SK-N-MC (cell line): Measurements from ENCODE around the gene SLC3A2.

Source experiments
- DNase-seq: peaks from one replicate; pipeline ENCODE4 v3.0.0-alpha.2; 2011; ENCODE audit warnings: low read depth, low spot score
- H3K27ac ChIP-seq: fragments of 200-600 bp; sonication (generic); 2 replicates; pipeline ENCODE4 v1.5.1; 2016; ENCODE audit warnings: mixed run types
- H3K36me3 ChIP-seq: fragments of 200-600 bp; sonication (generic); 2 replicates; pipeline ENCODE4 v1.6.1; 2017; ENCODE audit warnings: antibody characterized with exemption, low read length, mixed read lengths; ENCODE audit not compliant: insufficient read depth
- H3K4me3 ChIP-seq: fragments of 200-600 bp; sonication (generic); 2 replicates; pipeline ENCODE4 v1.5.1; 2016
- H3K9ac ChIP-seq: fragments of 200-600 bp; sonication (generic); 2 replicates; pipeline ENCODE4 v1.8.0; 2017; ENCODE audit warnings: mixed run types, mixed read lengths; ENCODE audit not compliant: insufficient read length
- H3K9me3 ChIP-seq: fragments of 200-600 bp; sonication (generic); 2 replicates; pipeline ENCODE4 v1.6.1; 2017; ENCODE audit warnings: low read depth, mild to moderate bottlenecking, antibody characterized with exemption, low read length, moderate library complexity, mixed read lengths
- EZH2 ChIP-seq: fragments of 200-600 bp; sonication (generic); IDR thresholded peaks from one replicate; pipeline ENCODE4 v1.6.1; 2017; ENCODE audit warnings: antibody characterized with exemption
- FOXP2 ChIP-seq: optimal IDR thresholded peaks from 2 replicates; pipeline ENCODE3; 2011; ENCODE audit warnings: mild to moderate bottlenecking, moderate library complexity; ENCODE audit not compliant: insufficient read depth; ENCODE audit errors: extremely low read length, control extremely low read depth
- POLR2AphosphoS5 ChIP-seq: IDR thresholded peaks from 2 replicates; pipeline ENCODE4 v1.6.1; 2012; ENCODE audit warnings: mild to moderate bottlenecking, low read depth, low read length, borderline replicate concordance

The SLC3A2 gene

DNA sequence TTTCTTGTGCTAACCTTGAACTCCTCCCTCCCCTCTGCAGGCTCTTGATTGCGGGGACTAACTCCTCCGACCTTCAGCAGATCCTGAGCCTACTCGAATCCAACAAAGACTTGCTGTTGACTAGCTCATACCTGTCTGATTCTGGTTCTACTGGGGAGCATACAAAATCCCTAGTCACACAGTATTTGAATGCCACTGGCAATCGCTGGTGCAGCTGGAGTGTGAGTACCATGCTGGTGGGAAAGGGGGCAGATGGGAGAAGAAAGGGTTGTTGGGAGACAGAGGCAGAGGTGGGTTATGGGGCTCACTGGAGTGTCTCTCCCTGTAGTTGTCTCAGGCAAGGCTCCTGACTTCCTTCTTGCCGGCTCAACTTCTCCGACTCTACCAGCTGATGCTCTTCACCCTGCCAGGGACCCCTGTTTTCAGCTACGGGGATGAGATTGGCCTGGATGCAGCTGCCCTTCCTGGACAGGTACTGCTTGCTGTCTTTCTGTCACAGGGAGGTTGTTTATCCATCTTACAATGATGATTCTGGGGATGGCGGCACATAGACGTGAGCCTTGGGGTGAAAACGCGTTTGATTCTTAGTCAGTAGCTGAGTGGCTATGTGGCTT is 4.5 kb downstream of the SLC3A2 start:
- Histone ChIP-seq H3K9ac (no peak overlapping the region), H3K4me3 (peak overlapping the region; percentile 35; the same call in 1 of the 2 replicates), H3K36me3 (peaks cover 86% of the 10 kb centered on the region), H3K27ac (peak overlapping the region; percentile 38; the same call in 1 of the 2 replicates), H3K9me3 (no peaks in the 10 kb centered on the region)
- no peak for DNase-seq
- no peak for TF ChIP-seq FOXP2
- peak; percentile 36; the same call in 1 of the 2 replicates for TF ChIP-seq POLR2AphosphoS5

DNA sequence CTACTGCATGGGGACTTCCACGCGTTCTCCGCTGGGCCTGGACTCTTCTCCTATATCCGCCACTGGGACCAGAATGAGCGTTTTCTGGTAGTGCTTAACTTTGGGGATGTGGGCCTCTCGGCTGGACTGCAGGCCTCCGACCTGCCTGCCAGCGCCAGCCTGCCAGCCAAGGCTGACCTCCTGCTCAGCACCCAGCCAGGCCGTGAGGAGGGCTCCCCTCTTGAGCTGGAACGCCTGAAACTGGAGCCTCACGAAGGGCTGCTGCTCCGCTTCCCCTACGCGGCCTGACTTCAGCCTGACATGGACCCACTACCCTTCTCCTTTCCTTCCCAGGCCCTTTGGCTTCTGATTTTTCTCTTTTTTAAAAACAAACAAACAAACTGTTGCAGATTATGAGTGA is 7.7 kb downstream of the SLC3A2 start:
- no peak overlapping the region for H3K9ac ChIP-seq
- H3K27ac ChIP-seq, result peak overlapping the region; percentile 44

DNA sequence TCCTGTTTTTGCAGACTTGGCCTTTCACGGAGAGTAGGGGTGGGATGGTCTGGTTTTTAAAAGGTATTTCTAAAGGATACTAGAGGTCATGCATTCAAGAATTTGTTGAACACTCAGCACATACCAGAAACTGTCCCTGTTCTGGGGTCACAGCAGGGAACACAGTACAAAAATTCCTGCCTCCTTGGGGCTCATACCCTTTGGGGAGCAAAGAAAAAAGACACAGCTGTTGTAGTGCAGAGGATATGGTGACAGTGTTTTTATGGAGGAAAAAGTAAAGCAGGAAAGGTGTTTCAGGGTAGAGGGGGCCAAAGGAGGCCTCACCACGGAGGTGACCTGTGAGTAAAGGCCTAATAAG is 8.4 kb downstream of the SLC3A2 start:
- Histone ChIP-seq H3K36me3 (peaks cover 55% of the 10 kb centered on the region), H3K9ac (no peak overlapping the region), H3K4me3 (no peak overlapping the region), H3K27ac (peak overlapping the region; percentile 44), H3K9me3 (no peaks in the 10 kb centered on the region)
- TF ChIP-seq EZH2 (no peak), POLR2AphosphoS5 (no peak), FOXP2 (no peak)
- no peak for DNase-seq

More for the DNA sequence above, 7.7 kb downstream of the SLC3A2 start:
- no peak for DNase-seq
- no peaks in the 10 kb centered on the region for H3K9me3 ChIP-seq
- no peak for TF ChIP-seq POLR2AphosphoS5
- no peak for TF ChIP-seq FOXP2
- no peak for TF ChIP-seq EZH2
- H3K4me3 ChIP-seq, result no peak overlapping the region
- H3K36me3 ChIP-seq, result peaks cover 62% of the 10 kb centered on the region

DNA sequence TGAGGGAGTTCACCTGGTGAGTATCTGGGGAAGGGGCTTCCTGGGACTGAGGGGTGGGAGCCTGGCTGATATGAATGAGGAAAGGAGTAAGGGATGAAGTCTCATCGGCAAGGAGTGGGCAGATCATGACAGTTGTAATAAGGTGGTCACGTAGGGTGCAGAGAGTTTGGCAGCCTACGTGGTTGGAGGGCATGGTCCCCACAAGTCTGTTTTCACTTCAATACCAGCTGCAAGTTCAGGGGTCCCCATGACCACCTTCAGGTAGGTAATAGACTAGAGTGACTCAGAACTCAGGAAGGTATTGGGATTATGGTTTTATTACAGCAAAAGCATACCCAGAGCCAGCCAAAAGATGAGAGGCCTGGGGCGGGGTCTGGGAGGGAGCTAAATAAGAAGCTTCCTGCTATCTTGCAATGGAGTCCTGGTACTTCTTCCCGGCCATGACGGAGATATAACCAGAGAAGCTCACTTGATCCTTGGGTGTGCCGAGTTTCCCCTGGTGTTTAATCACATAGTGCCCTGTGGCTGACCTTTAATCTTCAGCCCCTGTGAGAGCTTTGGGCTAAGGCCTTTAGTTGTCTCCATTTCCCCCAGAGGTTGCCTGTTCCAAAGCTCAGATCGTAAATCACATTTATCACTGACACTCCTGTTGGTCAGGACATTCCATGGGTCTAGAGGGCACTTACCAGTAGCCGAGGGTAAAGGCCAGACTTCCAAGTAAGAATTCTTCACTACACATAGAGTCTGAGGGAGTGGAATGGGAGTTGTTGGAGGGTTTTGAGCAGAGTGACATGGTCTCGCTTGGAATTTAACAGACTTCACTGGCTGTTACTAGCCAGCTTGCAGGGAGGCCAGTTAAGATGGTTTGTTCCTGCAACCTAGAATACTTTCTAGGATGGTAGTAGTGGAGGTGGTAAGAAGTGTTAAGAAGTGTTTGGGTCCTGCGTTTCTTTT is 9.1 kb downstream of the SLC3A2 start:
- no peak for DNase-seq
- Histone ChIP-seq H3K4me3 (no peak overlapping the region), H3K36me3 (peaks cover 48% of the 10 kb centered on the region), H3K9ac (no peak overlapping the region), H3K27ac (peak overlapping the region; percentile 57), H3K9me3 (no peaks in the 10 kb centered on the region)
- TF ChIP-seq EZH2, result no peak
- TF ChIP-seq POLR2AphosphoS5, result peak; percentile 53

DNA sequence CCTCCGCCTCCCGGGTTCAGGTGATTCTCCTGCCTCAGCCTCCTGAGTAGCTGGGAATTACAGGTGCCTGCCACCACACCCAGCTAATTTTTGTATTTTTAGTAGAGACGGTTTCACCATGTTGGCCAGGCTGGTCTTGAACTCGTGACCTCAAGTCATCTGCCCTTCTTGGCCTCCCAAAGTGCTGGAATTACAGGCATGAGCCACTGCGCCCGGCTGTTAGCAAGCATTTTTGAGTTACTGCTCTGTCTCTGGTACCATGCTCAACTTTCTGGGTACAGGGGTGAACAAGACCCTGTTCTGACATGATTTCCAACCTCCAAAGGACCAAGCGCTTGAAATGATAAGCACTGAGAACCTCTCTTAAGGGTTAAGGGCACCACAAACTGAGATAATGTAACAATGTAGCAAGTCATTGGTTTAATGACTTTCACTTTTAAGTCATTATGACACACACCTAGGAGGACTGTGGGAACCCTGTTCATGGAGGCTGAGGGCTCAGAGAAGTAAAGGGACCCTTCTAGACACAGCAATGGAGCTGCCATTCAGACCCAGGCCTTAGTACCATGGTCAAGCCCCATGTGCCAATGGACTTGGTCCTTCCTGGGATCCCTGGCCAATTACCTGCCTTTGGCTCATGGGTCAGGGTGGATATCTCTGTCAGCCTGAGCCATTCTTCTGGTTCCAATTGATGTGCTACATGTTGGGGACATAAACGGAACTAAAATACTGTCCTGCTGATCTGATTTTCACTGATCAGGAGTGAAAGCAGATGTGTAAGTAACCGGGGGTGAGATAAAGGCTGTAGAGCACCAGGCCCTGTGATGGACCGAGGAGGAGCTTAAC is 11.6 kb downstream of the SLC3A2 start:
- no peak overlapping the region for H3K27ac ChIP-seq

DNA sequence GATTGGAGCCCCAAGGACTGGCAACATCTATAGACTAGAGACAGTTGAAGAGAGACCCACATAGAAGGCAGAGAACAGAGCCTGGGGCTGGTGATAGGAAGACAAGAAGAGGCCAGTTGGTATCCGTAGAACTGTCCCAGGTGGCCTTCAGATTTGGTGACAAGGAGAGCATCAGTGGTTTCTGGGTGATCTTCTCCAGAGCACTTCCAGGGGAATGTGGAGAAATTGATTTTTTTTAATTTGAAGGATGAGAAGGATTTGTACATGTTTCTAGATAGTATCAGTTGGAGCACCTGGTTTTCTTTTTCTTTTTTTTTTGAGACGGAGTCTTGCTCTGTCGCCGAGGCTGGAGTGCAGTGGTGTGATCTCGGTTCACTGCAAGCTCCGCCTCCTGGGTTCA is 14.8 kb downstream of the SLC3A2 start:
- no peaks in the 10 kb centered on the region for H3K9me3 ChIP-seq
- no peak overlapping the region for H3K27ac ChIP-seq
- no peaks in the 10 kb centered on the region for H3K36me3 ChIP-seq
- TF ChIP-seq FOXP2 (no peak), POLR2AphosphoS5 (no peak), EZH2 (no peak)
- no peak for DNase-seq
- no peak overlapping the region for H3K9ac ChIP-seq
- no peak overlapping the region for H3K4me3 ChIP-seq

More for the DNA sequence above, 11.6 kb downstream of the SLC3A2 start:
- Histone ChIP-seq H3K9me3 (no peaks in the 10 kb centered on the region), H3K4me3 (no peak overlapping the region), H3K9ac (no peak overlapping the region), H3K36me3 (peaks cover 23% of the 10 kb centered on the region)
- DNase-seq, result no peak
- TF ChIP-seq FOXP2 (no peak), POLR2AphosphoS5 (no peak), EZH2 (no peak)

DNA sequence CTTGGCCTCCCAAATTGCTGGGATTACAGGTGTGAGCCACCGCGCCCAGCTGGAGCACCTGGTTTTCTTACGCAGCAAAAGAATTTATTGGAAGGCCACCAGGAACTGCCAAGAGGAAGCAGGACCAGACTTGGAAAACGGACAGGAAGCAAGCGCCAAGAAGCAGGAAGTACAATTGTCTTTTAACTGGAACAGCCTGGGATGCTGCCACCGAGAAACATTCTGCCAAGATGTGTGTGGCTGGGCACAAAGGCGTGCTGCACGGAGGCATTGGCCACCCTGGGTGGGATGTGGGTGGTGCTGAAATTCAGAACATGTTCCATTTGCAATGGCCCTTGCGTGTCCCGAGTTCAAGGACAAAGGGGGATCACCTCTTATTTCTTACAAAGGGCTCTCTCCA is 15.4 kb downstream of the SLC3A2 start:
- no peak for TF ChIP-seq FOXP2
- no peak for TF ChIP-seq POLR2AphosphoS5
- TF ChIP-seq EZH2, result no peak
- no peak overlapping the region for H3K27ac ChIP-seq

DNA sequence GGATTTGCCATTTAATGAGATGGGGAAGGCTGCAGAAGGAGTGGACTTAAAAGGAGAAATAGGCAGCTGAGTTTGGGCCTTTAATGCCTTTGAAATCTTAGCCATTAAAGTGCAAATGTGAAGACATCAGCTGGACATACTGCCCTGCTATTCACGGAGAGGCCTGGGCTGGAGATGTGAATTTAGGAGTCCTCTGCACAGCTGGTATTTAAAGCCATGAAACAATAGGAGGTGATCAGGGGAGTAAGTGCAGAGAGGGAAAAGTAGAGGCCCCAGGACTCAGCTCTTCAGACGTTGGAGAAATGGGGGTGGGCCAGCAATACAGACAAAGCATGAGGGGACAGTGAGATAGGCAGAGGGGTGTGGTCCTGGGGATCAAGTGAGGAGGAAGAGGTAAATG is 16.6 kb downstream of the SLC3A2 start:
- no peaks in the 10 kb centered on the region for H3K9me3 ChIP-seq
- H3K4me3 ChIP-seq, result no peak overlapping the region
- DNase-seq, result no peak
- no peak for TF ChIP-seq FOXP2
- TF ChIP-seq POLR2AphosphoS5, result no peak
- TF ChIP-seq EZH2, result no peak
- H3K27ac ChIP-seq, result no peak overlapping the region
- H3K9ac ChIP-seq, result no peak overlapping the region
- no peaks in the 10 kb centered on the region for H3K36me3 ChIP-seq

More for the DNA sequence above, 15.4 kb downstream of the SLC3A2 start:
- H3K9me3 ChIP-seq, result no peaks in the 10 kb centered on the region
- H3K4me3 ChIP-seq, result no peak overlapping the region
- no peaks in the 10 kb centered on the region for H3K36me3 ChIP-seq
- no peak overlapping the region for H3K9ac ChIP-seq
- no peak for DNase-seq
